Stimulated activated CD4-positive, alpha-beta T cell treated with anti-CD3 and anti-CD28 coated beads, TNF-alpha, amount 100 ng/mL, for 4 hours (primary cell): ENCODE data around the gene SEC24A.
"Not testable (repeated sequence)": the region's sequence is repeated elsewhere in the genome, so short reads cannot be mapped to it uniquely, and the experiment has no call there.

ENCODE experiments used
- DNase-seq, 3 experiments: peaks; one replicate each; pipeline ENCODE4 v3.0.0-alpha.2; 2020; ENCODE audit warnings: low read depth in 3 of 3

Gene SEC24A

GRCh38 chr5:134648425-134649162 lies at the start of gene SEC24A:
Gene SEC24A (plus strand): TSS chr5:134648785. CDS start chr5:134649077, 292 bp downstream.
- DNase-seq = peak; percentile 72 to 80 (median 77)

- not testable (repeated sequence) for DNase-seq
Measured at GRCh38 chr5:134599820-134600219, 48.8 kb upstream of the SEC24A start.

GRCh38 chr5:134600600-134600999 lies 48.0 kb upstream of the SEC24A start:
- no peak for DNase-seq

GRCh38 chr5:134603059-134603458 lies 45.5 kb upstream of the SEC24A start:
- DNase-seq = no peak

- no peak for DNase-seq
Measured at GRCh38 chr5:134604908-134605307, 43.7 kb upstream of the SEC24A start.

- DNase-seq = no peak
Measured at GRCh38 chr5:134606726-134607125, 41.9 kb upstream of the SEC24A start.

GRCh38 chr5:134608555-134608954 lies 40.0 kb upstream of the SEC24A start:
- no peak for DNase-seq

GRCh38 chr5:134609232-134609851 lies 39.2 kb upstream of the SEC24A start:
- DNase-seq = no peak

- DNase-seq = no peak
Measured at GRCh38 chr5:134610725-134611124, 37.9 kb upstream of the SEC24A start.

GRCh38 chr5:134611515-134611914 lies 37.1 kb upstream of the SEC24A start:
- DNase-seq = no peak

GRCh38 chr5:134614450-134615085 lies 34.0 kb upstream of the SEC24A start:
- DNase-seq = no peak

- DNase-seq = no peak
Measured at GRCh38 chr5:134620634-134621033, 28.0 kb upstream of the SEC24A start.

GRCh38 chr5:134625559-134625958 lies 23.0 kb upstream of the SEC24A start:
- DNase-seq = no peak

- DNase-seq = no peak
Measured at GRCh38 chr5:134626369-134627014, 22.1 kb upstream of the SEC24A start.

GRCh38 chr5:134634227-134634626 lies 14.4 kb upstream of the SEC24A start:
- DNase-seq = no peak

- not testable (repeated sequence) for DNase-seq
Measured at GRCh38 chr5:134635366-134635765, 13.2 kb upstream of the SEC24A start.

GRCh38 chr5:134637116-134637721 lies 11.4 kb upstream of the SEC24A start:
- DNase-seq = no peak

- no peak for DNase-seq
Measured at GRCh38 chr5:134638760-134639201, 9.8 kb upstream of the SEC24A start.

GRCh38 chr5:134642931-134643530 lies 5.6 kb upstream of the SEC24A start:
- DNase-seq = no peak

- peak in 1 of 3 experiments; percentile 10 for DNase-seq
Measured at GRCh38 chr5:134647750-134648424, 698 bp upstream of the SEC24A start.
